Activated naive CD4-positive, alpha-beta T cell treated with anti-CD3 and anti-CD28 coated beads, Interleukin-2, amount 50 U/mL, for 16 hours (primary cell): ENCODE data around the gene PCDHGA11.
"Not testable (repeated sequence)": the region's sequence is repeated elsewhere in the genome, so short reads cannot be mapped to it uniquely, and the experiment has no call there.

Experiments
- DNase-seq: peaks from one replicate; pipeline ENCODE4 v3.0.0-alpha.2; 2020

Gene PCDHGA11

DNA sequence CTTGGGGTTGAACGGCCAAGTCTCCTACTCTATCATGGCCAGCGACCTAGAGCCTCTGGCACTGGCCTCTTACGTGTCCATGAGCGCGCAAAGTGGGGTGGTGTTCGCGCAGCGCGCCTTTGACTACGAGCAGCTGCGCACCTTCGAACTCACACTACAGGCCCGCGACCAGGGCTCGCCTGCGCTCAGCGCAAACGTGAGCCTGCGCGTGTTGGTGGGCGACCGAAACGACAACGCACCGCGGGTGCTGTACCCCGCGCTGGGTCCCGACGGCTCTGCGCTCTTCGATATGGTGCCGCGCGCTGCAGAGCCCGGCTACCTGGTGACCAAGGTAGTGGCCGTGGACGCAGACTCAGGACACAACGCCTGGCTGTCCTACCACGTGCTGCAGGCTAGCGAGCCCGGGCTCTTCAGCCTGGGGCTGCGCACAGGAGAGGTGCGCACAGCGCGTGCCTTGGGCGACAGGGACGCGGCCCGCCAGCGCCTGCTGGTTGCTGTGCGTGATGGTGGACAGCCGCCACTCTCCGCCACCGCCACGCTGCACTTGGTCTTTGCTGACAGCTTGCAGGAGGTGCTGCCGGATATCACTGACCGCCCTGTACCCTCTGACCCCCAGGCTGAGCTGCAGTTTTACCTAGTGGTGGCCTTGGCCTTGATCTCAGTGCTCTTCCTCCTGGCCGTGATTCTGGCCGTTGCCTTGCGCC lies 21.1 kb upstream of the PCDHGA11 start:
- DNase-seq = no peak

DNA sequence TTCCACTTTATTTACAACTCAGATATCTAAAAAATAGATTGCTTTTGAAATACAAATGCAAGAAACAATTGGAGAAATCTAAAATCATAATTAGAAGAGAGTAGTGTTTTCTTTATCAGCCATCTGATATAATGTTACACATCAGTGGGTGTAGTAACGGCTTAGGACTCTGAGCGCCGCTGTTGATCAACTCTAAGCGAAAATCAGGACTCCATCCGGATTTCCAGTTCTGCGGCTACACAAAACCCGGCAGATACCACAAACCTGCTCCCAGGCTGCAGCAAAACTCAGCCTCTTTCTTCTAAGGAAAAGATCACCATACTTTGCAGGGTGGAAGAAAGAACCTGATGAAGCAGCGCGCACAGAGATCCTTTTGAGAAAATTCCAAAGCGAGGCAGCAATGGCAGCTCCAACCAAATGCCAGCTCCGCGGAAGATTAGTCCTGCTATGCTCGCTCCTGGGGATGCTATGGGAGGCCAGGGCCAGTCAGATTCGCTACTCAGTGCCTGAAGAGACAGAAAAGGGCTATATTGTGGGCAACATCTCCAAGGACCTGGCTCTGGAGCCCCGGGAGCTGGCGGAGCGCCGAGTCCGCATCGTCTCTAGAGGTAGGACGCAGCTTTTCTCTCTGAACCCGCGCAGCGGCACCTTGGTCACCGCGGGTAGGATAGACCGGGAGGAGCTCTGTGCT lies 18.2 kb upstream of the PCDHGA11 start, which contains the start of gene PCDHGA9:
TSS of gene PCDHGA9 (plus strand) at position 226 of the 691 bp plus-strand sequence. CDS start at position 401, 175 bp downstream.
- DNase-seq = no peak

DNA sequence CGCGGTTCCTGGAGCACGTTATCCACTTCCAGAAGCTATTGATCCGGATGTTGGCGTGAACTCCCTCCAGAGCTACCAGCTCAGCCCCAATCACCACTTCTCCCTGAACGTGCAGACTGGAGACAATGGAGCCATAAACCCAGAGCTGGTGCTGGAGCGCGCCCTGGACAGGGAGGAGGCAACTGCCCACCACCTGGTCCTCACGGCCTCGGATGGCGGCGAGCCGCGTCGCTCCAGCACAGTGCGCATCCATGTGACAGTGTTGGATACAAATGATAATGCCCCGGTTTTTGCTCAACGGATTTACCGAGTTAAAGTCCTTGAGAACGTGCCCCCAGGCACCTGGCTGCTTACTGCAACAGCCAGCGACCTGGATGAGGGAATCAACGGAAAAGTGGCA lies 17.5 kb upstream of the PCDHGA11 start:
- no peak for DNase-seq

GRCh38 chr5:141407790-141408505 lies 12.9 kb upstream of the PCDHGA11 start, which contains the start of gene PCDHGB6:
TSS of gene PCDHGB6 (plus strand) at chr5:141408021. CDS start at chr5:141408203, 182 bp downstream.
- DNase-seq = peak; percentile 47

DNA sequence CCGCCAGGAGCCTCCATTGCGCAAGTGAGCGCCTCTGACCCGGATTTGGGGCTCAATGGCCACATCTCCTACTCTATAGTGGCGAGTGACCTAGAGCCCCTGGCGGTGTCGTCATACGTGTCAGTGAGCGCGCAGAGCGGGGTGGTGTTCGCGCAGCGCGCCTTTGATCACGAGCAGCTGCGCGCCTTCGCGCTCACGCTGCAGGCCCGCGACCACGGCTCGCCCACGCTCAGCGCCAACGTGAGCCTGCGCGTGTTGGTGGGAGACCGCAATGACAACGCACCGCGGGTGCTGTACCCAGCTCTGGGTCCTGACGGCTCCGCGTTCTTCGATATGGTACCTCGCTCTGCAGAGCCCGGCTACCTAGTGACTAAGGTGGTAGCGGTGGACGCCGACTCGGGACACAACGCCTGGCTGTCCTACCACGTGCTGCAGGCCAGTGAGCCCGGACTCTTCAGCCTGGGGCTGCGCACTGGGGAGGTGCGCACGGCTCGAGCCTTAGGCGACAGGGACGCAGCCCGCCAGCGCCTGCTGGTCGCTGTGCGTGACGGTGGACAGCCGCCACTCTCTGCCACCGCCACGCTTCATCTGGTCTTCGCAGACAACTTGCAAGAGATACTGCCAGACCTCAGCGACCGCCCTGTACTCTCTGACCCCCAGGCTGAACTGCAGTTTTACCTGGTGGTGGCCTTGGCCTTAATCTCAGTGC lies 11.1 kb upstream of the PCDHGA11 start:
- no peak for DNase-seq

DNA sequence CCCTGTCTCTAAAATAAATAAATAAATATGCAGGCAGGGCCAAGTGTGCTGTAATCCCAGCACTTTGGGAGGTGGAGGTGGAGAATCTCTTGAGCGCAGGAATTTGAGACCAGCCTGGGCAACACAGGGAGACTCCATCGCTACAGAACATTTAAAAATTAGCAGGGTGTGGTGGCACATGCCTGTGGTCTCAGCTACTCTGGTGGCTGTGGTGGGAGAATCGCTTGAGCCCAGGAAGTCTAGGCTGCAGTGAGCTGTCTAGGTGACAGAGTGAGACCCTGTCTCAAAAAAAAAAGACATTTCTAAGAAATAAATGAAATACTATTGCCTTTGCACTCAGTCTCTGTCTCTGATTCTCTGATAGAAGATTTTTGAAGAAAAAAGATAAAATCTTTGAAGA lies 9.3 kb upstream of the PCDHGA11 start:
- no peak for DNase-seq

GRCh38 chr5:141412854-141413539 lies 7.9 kb upstream of the PCDHGA11 start, which contains the start of gene PCDHGA10:
TSS of gene PCDHGA10 (plus strand) at chr5:141412987. CDS start at chr5:141413176, 189 bp downstream.
- DNase-seq = peak; percentile 62

DNA sequence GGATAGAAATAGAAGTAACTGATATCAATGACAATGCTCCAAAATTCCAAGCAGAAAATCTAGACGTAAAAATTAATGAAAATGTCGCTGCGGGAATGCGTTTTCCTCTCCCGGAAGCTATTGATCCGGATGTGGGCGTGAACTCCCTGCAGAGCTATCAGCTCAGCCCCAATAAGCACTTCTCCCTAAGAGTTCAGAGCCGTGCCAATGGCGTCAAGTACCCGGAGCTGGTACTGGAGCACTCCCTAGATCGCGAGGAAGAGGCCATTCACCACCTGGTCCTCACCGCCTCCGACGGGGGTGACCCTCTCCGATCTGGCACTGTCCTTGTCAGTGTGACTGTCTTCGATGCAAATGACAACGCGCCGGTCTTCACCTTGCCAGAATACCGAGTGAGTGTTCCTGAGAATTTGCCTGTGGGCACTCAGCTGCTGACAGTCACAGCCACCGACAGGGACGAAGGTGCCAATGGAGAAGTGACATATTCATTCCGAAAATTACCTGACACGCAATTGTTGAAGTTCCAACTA lies 7.2 kb upstream of the PCDHGA11 start:
- no peak for DNase-seq

GRCh38 chr5:141414548-141415274 lies 6.1 kb upstream of the PCDHGA11 start:
- not testable (repeated sequence) for DNase-seq

DNA sequence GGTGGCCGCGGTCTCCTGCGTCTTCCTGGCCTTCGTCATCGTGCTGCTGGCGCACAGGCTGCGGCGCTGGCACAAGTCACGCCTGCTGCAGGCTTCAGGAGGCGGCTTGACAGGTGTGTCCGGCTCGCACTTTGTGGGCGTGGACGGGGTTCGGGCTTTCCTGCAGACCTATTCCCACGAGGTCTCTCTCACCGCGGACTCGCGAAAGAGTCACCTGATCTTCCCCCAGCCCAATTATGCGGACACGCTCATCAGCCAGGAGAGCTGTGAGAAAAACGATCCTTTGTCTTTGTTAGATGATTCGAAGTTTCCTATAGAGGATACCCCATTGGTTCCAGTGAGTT lies 5.6 kb upstream of the PCDHGA11 start:
- DNase-seq = not testable (repeated sequence)

DNA sequence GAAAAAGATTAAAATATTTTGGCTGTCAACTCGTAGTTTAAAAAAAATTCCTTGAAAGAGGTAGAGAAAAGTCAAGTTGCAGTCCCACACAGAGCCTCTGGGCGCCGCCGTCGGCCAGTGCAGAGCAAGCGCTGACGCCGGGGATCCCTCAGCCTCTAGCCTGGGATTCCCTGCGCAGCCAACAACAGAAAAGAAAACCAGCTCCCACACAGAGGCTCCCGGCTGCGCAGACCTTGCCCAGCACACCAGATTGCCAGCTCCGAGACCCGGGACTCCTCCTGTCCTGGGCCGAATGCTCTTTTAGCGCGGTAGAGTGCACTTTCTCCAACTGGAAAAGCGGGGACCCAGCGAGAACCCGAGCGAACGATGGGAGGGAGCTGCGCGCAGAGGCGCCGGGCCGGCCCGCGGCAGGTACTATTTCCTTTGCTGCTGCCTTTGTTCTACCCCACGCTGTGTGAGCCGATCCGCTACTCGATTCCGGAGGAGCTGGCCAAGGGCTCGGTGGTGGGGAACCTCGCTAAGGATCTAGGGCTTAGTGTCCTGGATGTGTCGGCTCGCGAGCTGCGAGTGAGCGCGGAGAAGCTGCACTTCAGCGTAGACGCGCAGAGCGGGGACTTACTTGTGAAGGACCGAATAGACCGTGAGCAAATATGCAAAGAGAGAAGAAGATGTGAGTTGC lies 3.2 kb upstream of the PCDHGA11 start, which contains the start of gene PCDHGB7:
TSS of gene PCDHGB7 (plus strand) at position 184 of the 679 bp plus-strand sequence. CDS start at position 367, 183 bp downstream.
- peak; percentile 43 for DNase-seq

DNA sequence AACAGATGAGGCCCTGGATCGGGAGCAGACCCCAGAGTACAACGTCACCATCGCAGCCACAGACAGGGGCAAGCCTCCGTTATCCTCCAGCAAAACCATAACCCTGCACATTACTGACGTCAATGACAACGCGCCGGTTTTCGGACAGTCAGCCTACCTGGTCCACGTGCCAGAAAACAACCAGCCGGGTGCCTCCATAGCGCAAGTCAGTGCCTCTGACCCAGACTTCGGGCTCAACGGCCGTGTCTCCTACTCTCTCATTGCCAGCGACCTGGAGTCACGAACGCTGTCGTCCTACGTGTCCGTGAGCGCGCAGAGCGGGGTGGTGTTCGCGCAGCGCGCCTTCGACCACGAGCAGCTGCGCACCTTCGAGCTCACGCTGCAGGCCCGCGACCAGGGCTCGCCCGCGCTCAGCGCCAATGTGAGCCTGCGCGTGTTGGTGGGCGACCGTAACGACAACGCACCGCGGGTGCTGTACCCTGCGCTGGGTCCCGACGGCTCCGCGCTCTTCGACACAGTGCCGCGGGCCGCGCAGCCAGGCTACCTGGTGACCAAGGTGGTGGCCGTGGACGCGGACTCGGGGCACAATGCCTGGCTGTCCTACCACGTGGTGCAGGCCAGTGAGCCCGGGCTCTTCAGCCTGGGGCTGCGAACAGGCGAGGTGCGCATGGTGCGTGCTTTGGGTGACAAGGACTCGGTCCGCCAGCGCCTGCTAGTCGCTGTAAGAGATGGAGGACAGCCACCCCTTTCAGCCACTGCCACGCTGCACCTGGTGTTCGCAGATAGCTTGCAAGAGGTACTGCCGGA lies 1.6 kb upstream of the PCDHGA11 start:
- DNase-seq = no peak

DNA sequence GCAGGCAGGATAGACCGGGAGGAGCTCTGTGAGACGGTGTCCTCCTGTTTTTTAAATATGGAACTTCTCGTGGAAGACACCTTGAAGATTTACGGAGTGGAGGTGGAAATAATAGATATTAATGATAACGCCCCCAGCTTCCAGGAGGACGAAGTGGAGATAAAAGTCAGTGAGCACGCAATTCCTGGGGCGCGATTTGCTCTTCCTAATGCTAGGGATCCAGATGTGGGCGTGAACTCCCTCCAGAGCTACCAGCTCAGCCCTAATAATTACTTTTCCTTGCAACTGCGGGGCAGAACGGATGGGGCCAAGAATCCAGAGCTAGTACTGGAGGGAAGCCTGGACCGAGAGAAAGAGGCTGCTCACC lies 621 bp downstream of the PCDHGA11 start:
- no peak for DNase-seq

GRCh38 chr5:141422742-141423291 lies 2.0 kb downstream of the PCDHGA11 start:
- DNase-seq = no peak

DNA sequence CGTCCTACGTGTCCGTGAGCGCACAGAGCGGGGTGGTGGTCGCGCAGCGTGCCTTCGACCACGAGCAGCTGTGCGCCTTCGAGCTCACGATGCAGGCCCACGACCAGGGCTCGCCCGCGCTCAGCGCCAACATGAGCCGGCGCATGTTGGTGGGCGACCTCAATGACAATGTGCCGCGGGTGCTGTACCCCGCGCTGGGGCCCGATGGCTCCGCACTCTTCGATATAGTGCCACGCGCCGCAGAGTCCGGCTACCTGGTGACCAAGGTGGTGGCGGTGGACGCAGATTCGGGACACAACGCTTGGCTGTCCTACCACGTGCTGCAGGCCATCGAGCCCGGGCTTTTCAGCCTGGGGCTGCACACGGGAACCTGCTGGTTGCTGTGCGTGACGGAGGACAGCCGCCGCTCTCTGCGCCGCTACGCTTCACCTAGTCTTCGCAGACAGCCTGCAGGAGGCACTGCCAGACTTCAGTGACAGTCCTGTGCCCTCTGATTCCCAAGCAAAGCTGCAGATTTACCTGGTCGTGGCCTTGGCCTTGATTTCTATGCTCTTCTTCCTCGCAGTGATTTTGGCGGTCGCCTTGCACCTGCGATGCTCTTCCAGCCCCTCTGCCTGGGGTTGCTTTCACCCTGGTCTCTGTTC lies 7.1 kb downstream of the PCDHGA11 start:
- DNase-seq = no peak

DNA sequence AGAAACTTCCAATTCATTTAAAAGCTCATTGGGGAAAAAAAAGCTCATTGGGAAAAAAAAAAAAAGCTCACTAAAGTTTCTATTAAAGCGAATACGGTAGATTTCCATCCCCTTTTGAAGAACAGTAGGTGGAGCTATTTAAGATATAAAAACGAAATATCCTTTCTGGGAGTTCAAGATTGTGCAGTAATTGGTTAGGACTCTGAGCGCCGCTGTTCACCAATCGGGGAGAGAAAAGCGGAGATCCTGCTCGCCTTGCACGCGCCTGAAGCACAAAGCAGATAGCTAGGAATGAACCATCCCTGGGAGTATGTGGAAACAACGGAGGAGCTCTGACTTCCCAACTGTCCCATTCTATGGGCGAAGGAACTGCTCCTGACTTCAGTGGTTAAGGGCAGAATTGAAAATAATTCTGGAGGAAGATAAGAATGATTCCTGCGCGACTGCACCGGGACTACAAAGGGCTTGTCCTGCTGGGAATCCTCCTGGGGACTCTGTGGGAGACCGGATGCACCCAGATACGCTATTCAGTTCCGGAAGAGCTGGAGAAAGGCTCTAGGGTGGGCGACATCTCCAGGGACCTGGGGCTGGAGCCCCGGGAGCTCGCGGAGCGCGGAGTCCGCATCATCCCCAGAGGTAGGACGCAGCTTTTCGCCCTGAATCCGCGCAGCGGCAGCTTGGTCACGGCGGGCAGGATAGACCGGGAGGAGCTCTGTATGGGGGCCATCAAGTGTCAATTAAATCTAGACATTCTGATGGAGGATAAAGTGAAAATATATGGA lies 9.7 kb downstream of the PCDHGA11 start, which contains the start of gene PCDHGA12:
TSS of gene PCDHGA12 (plus strand) at position 176 of the 782 bp plus-strand sequence. CDS start at position 429, 253 bp downstream.
- DNase-seq = no peak

DNA sequence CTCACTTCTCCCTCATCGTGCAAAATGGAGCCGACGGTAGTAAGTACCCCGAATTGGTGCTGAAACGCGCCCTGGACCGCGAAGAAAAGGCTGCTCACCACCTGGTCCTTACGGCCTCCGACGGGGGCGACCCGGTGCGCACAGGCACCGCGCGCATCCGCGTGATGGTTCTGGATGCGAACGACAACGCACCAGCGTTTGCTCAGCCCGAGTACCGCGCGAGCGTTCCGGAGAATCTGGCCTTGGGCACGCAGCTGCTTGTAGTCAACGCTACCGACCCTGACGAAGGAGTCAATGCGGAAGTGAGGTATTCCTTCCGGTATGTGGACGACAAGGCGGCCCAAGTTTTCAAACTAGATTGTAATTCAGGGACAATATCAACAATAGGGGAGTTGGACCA lies 10.4 kb downstream of the PCDHGA11 start:
- DNase-seq = no peak

- DNase-seq = not testable (repeated sequence)
These were observed 11.5 kb downstream of the PCDHGA11 start for GRCh38 chr5:141432308-141432707.
